H1 (cell line): Measurements from ENCODE around the gene OBSCN. TPM values are rescaled to one million over a fixed set of nuclear protein-coding genes. Genes with fewer than 3 reads are reported as not detected.

ENCODE experiments used
- CBX8 ChIP-seq: fragments of 300-800, 300-1000 bp; sonication (generic); IDR thresholded peaks from 2 replicates; pipeline ENCODE4 v1.7.1; 2016; ENCODE audit warnings: low read depth, low read length, borderline replicate concordance
- HDAC2 ChIP-seq, 2 experiments: fragments of 300-600 bp in 1 of 2; sonication (generic) in 1 of 2; IDR thresholded peaks; 2 replicates each; pipeline ENCODE4 v1.6.1; 2011 to 2012; ENCODE audit warnings: low read depth in 2 of 2, low read length in 2 of 2, mild to moderate bottlenecking in 2 of 2, moderate library complexity in 2 of 2, borderline replicate concordance in 1 of 2, inconsistent platforms in 1 of 2
- YY1 ChIP-seq: IDR thresholded peaks from 2 replicates; pipeline ENCODE4 v1.6.1; 2011; ENCODE audit warnings: low read depth, mild to moderate bottlenecking, low read length
- polyA plus RNA-seq, 7 experiments: library from polyadenylated mRNA; depleted of rRNA in 3 of 7; stranded (reverse) in 5 of 7; unstranded in 2 of 7; fragments of >200 nt in 5 of 7; fragments of 200-250 nt in 2 of 7; gene quantifications; 1 replicate in 5 of 7; 2 replicates in 1 of 7; 4 replicates in 1 of 7; pipeline versions ENCODE4 v1.2.1 to v1.2.3, GENCODE V29; 2011 to 2013; ENCODE audit warnings: missing spikeins in 2 of 7, mixed read lengths in 2 of 7
- total RNA-seq: library from RNA; stranded (reverse); fragmentation: NEBNext Ultra II Directional; extraction: Animal tissue kit (Norgen Biotek cat#: 25700); gene quantifications from 2 replicates; pipeline ENCODE4 v1.2.1, GENCODE V29; 2021

OBSCN gene
- total and polyA plus RNA-seq, 2 of the 8 experiments (the other 6 are each of a cell fraction or from before 2014, with no cell fraction given): 7.5 to 28.4 TPM

GRCh38 chr1:228177721-228178710 is 29.8 kb upstream of the OBSCN start (continued):
- TF ChIP-seq HDAC2 (IDR thresholded peaks at IDR 0.05; ENCODE audit: borderline replicate concordance in 1 of 2, low read depth in 2 of 2, low read length in 2 of 2): no peak
- no peak for TF ChIP-seq CBX8
- no peak for TF ChIP-seq YY1
